HepG2 (cell line): Measurements from ENCODE around the gene FAF1. TPM values are rescaled to one million over a fixed set of nuclear protein-coding genes. Genes with fewer than 3 reads are reported as not detected.
A peak's percentile ranks its signal among the peaks of the same experiment; 100 is the strongest.

Experiments used
- ATAC-seq: fragments of 200-7000 bp; cut with Tn5 transposase; 3 replicates; pipeline ENCODE4 v1.9.1; 2020; ENCODE audit warnings: mild to moderate bottlenecking, moderate library complexity
- BruUV-seq: library from RNA; stranded (reverse); fragments of 400-500 nt; replicated peaks from 2 replicates; lab custom pipeline; 2021; lab: Mats Ljungman, UMichigan
- CTCF ChIA-PET: fragments of 300-600 bp; formaldehyde crosslinking; extraction: SDS; loops from one replicate; lab custom pipeline; 2021; ENCODE audit warnings: low total read pairs, inconsistent platforms, low intra/inter-chr PET ratio; lab: Yijun Ruan, JAX
- POLR2A ChIA-PET: fragments of 350-600 bp; sonication (Branson Sonifier 250); formaldehyde crosslinking; loops from one replicate; lab custom pipeline; 2020; ENCODE audit warnings: antibody characterized with exemption, inconsistent platforms; lab: Yijun Ruan, JAX
- DNase-seq: peaks from one replicate; pipeline ENCODE4 v3.0.0-alpha.2; 2015; ENCODE audit warnings: low spot score
- FAIRE-seq: peaks from 3 replicates; lab custom pipeline; 2011; peaks lifted over from hg19 to GRCh38; lab: Jason Lieb, UNC
- H2AFZ ChIP-seq: one replicate; pipeline ENCODE4 v1.6.1; 2011; ENCODE audit warnings: low read length, inconsistent platforms
- H3K27ac ChIP-seq: fragments of 300-600 bp; 3 replicates; pipeline ENCODE4 v1.8.0; 2011; ENCODE audit warnings: mixed run types, mild to moderate bottlenecking, mixed read lengths, low read length, inconsistent platforms; ENCODE audit not compliant: insufficient read depth; ENCODE audit errors: extremely low read length
- H3K27me3 ChIP-seq, 2 experiments: fragments of 200-600 bp in 1 of 2; 2 replicates in 1 of 2; 3 replicates in 1 of 2; pipeline versions ENCODE4 v1.6.0 to v1.8.0; 2011; ENCODE audit warnings: low read length in 2 of 2, mild to moderate bottlenecking in 2 of 2, moderate library complexity in 2 of 2, inconsistent platforms in 1 of 2; ENCODE audit not compliant: insufficient read depth in 2 of 2, control insufficient read depth in 1 of 2
- H3K36me3 ChIP-seq, 2 experiments: fragments of 200-600 bp in 1 of 2; replicated peaks in 1 of 2; 2 replicates in 1 of 2; 3 replicates in 1 of 2; pipeline versions ENCODE4 v1.5.1 to v1.8.0; 2011; ENCODE audit warnings: low read length in 2 of 2, inconsistent platforms in 1 of 2; ENCODE audit not compliant: insufficient read depth in 2 of 2, control insufficient read depth in 1 of 2
- H3K4me1 ChIP-seq: 2 replicates; pipeline ENCODE4 v1.5.1; 2012; ENCODE audit warnings: low read length, inconsistent platforms; ENCODE audit not compliant: insufficient read depth
- H3K4me2 ChIP-seq: 2 replicates; pipeline ENCODE4 v1.6.0; 2011; ENCODE audit warnings: low read depth, low read length, inconsistent platforms
- H3K4me3 ChIP-seq, 3 experiments: fragments of 200-600 bp in 1 of 3; sonication (generic), shearing (Covaris generic) in 1 of 3; replicated peaks in 1 of 3; 2 replicates each; pipeline ENCODE4 v1.5.1; 2011 to 2016; ENCODE audit warnings: low read length in 3 of 3, inconsistent platforms in 2 of 3, low read depth in 2 of 3, mild to moderate bottlenecking in 2 of 3, control low read depth in 1 of 3, mixed read lengths in 1 of 3; ENCODE audit not compliant: insufficient read depth in 1 of 3
- H3K79me2 ChIP-seq: one replicate; pipeline ENCODE4 v1.6.1; 2011; ENCODE audit warnings: low read length, inconsistent platforms; ENCODE audit not compliant: insufficient read depth
- H3K9ac ChIP-seq: 2 replicates; pipeline ENCODE4 v1.6.0; 2011; ENCODE audit warnings: mild to moderate bottlenecking, low read depth, low read length, inconsistent platforms; ENCODE audit not compliant: insufficient read depth
- H3K9me3 ChIP-seq: 2 replicates; pipeline ENCODE4 v1.5.1; 2012; ENCODE audit warnings: mild to moderate bottlenecking, low read length
- H4K20me1 ChIP-seq: 2 replicates; pipeline ENCODE4 v1.6.0; 2011; ENCODE audit warnings: inconsistent platforms, mild to moderate bottlenecking, low read length, moderate library complexity; ENCODE audit not compliant: insufficient read depth
- EZH2 ChIP-seq: conservative IDR thresholded peaks from 2 replicates; pipeline ENCODE4 v1.6.1; 2012; ENCODE audit warnings: mild to moderate bottlenecking, low read depth, low read length, moderate library complexity
- ISX ChIP-seq: sonication (generic); formaldehyde crosslinking; conservative IDR thresholded peaks from 2 replicates; pipeline ENCODE4 v1.5.0; 2020; ENCODE audit warnings: missing genetic modification reagents
- KLF12 ChIP-seq: sonication (generic); formaldehyde crosslinking; IDR thresholded peaks from 2 replicates; pipeline ENCODE4 v1.4.0; 2020; ENCODE audit warnings: missing genetic modification reagents, borderline replicate concordance
- RFXANK ChIP-seq: IDR thresholded peaks from 2 replicates; pipeline ENCODE4 v1.6.1; 2016
- TCF7 ChIP-seq: sonication (generic); IDR thresholded peaks from 2 replicates; pipeline ENCODE4 v1.6.1; 2016; ENCODE audit warnings: antibody characterized with exemption, low read depth
- ZNF3 ChIP-seq: IDR thresholded peaks from 2 replicates; pipeline ENCODE4 v1.7.0; 2017; ENCODE audit warnings: inconsistent platforms
- ZNF562 ChIP-seq: sonication (generic); formaldehyde crosslinking; IDR thresholded peaks from 2 replicates; pipeline ENCODE4 v1.8.0; 2022; ENCODE audit warnings: missing genetic modification reagents, borderline replicate concordance
- ZNF619 ChIP-seq: sonication (generic); formaldehyde crosslinking; IDR thresholded peaks from 2 replicates; pipeline ENCODE4 v1.4.0; 2020; ENCODE audit warnings: mild to moderate bottlenecking, missing genetic modification reagents
- WGBS: methylation state at CpG from one replicate; pipeline ENCODE4 v1.1.6; 2017; ENCODE audit warnings: low lambda C conversion rate; 5-methylcytosine and 5-hydroxymethylcytosine counted together
- in situ Hi-C: cut with HindIII; loops from 2 replicates; pipeline ENCODE4 v1.10.0; 2017; ENCODE audit warnings: low pct_unique_long_range_greater_than_20kb; ENCODE audit not compliant: extremely low pct_ligation_motif_present
- intact Hi-C: fragments of 100-400 bp; cut with micrococcal nuclease; formaldehyde crosslinking; loops from one replicate; pipeline ENCODE4 v1.10.0; 2022; ENCODE audit not compliant: unreplicated experiment
- polyA plus RNA-seq, 8 experiments: library from polyadenylated mRNA; depleted of rRNA in 3 of 8; stranded (reverse) in 7 of 8; unstranded in 1 of 8; fragments of >200 nt; fragmentation: Illumina TruSeq in 4 of 8; extraction: Trizol in 4 of 8; gene quantifications; 2 replicates each; pipeline versions ENCODE4 v1.2.1 to v1.2.3, GENCODE V29; 2011 to 2016; ENCODE audit warnings: low read depth in 4 of 8, missing spikeins in 1 of 8, mixed read lengths in 1 of 8; ENCODE audit not compliant: insufficient read depth in 1 of 8
- total RNA-seq, 5 experiments: library from RNA; depleted of rRNA; stranded (reverse); fragments of >200 nt; fragmentation: Illumina TruSeq; extraction: Trizol; gene quantifications; 2 replicates each; pipeline ENCODE4 v1.2.3, GENCODE V29; 2016; ENCODE audit warnings: low read depth in 1 of 5
- TF ChIP-seq, protein P1 (sequence below): sonication (generic); formaldehyde crosslinking; IDR thresholded peaks from 2 replicates; pipeline ENCODE4 v1.4.0; 2020; ENCODE audit warnings: mild to moderate bottlenecking, missing genetic modification reagents
- TF ChIP-seq, protein P2 (sequence below): sonication (generic); formaldehyde crosslinking; IDR thresholded peaks from 2 replicates; pipeline ENCODE4 v1.8.0; 2022; ENCODE audit warnings: mild to moderate bottlenecking, missing genetic modification reagents; ENCODE audit not compliant: insufficient replicate concordance
- TF ChIP-seq, protein P3 (sequence below): sonication (generic); formaldehyde crosslinking; IDR thresholded peaks from 2 replicates; pipeline ENCODE4 v1.9.0; 2021; ENCODE audit warnings: mild to moderate bottlenecking, missing genetic modification reagents
- TF ChIP-seq, protein P4 (sequence below), 2 experiments: fragments of 450-650 bp in 1 of 2; sonication (generic) in 1 of 2; formaldehyde crosslinking; IDR thresholded peaks; 2 replicates each; pipeline versions ENCODE4 v1.5.0 to v1.8.0; 2020 to 2022; ENCODE audit warnings: mild to moderate bottlenecking in 1 of 2, missing genetic modification reagents in 1 of 2
- TF ChIP-seq, protein P5 (sequence below): sonication (generic); formaldehyde crosslinking; IDR thresholded peaks from 2 replicates; pipeline ENCODE4 v1.5.1; 2020; ENCODE audit warnings: mild to moderate bottlenecking, missing genetic modification reagents, moderate library complexity

The FAF1 gene
- total and polyA plus RNA-seq, 2 of the 13 experiments (the other 11 are each of a cell fraction or from before 2014, with no cell fraction given) = 19.4 to 63.3 TPM

DNA sequence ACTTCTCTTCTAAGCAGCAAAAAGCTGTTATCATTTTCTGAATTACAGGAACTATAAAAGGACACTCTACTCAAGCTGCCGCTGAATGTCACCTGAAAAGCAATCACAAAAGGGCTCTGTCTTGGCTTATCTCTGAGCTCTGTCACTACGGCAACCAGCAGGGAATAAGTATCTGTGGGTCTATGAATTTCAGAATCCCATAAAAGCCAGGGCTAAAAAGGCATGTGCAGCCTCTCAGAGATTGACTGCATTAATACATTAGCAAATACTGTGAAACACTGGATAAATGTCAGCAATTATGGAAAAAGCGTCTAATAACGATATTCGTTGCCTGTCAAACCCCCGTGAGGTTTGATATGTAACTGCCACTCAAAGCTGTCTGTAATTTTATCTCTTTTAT, 326.6 kb downstream of the FAF1 start:
- FAIRE-seq (no peak), DNase-seq (peak; percentile 21), ATAC-seq (no peak)
- Histone ChIP-seq H3K36me3 (no peaks in the 10 kb centered on the region; a peak in 1 of 5 replicates), H3K4me3 (no peak overlapping the region), H3K9ac (no peak overlapping the region), H3K27me3 (no peaks in the 10 kb centered on the region), H3K4me1 (no peaks in the 10 kb centered on the region), H3K79me2 (no peaks in the 10 kb centered on the region), H3K9me3 (no peaks in the 10 kb centered on the region), H3K27ac (no peak overlapping the region), H4K20me1 (no peaks in the 10 kb centered on the region), H2AFZ (no peak overlapping the region), H3K4me2 (no peak overlapping the region)
- BruUV-seq = no TSS peak
- ChIA-PET POLR2A (no interaction called here), CTCF (no interaction called here)
- intact Hi-C loops = no loop called here
- 97% methylated on average over 6 of the region's 6 CpGs for WGBS
- in situ Hi-C loops = no loop called here
- TF ChIP-seq RFXANK (CRISPR knock-in tag) (no peak), ZNF3 (CRISPR knock-in tag) (no peak), TCF7 (no peak), EZH2 (no peak), ISX (CRISPR knock-in tag) (no peak), KLF12 (CRISPR knock-in tag) (no peak), ZNF562 (CRISPR knock-in tag) (no peak), ZNF619 (CRISPR knock-in tag) (no peak)
- TF ChIP-seq, protein P1, sequence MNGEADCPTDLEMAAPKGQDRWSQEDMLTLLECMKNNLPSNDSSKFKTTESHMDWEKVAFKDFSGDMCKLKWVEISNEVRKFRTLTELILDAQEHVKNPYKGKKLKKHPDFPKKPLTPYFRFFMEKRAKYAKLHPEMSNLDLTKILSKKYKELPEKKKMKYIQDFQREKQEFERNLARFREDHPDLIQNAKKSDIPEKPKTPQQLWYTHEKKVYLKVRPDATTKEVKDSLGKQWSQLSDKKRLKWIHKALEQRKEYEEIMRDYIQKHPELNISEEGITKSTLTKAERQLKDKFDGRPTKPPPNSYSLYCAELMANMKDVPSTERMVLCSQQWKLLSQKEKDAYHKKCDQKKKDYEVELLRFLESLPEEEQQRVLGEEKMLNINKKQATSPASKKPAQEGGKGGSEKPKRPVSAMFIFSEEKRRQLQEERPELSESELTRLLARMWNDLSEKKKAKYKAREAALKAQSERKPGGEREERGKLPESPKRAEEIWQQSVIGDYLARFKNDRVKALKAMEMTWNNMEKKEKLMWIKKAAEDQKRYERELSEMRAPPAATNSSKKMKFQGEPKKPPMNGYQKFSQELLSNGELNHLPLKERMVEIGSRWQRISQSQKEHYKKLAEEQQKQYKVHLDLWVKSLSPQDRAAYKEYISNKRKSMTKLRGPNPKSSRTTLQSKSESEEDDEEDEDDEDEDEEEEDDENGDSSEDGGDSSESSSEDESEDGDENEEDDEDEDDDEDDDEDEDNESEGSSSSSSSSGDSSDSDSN (CRISPR knock-in tag) = no peak
- TF ChIP-seq, protein P2, sequence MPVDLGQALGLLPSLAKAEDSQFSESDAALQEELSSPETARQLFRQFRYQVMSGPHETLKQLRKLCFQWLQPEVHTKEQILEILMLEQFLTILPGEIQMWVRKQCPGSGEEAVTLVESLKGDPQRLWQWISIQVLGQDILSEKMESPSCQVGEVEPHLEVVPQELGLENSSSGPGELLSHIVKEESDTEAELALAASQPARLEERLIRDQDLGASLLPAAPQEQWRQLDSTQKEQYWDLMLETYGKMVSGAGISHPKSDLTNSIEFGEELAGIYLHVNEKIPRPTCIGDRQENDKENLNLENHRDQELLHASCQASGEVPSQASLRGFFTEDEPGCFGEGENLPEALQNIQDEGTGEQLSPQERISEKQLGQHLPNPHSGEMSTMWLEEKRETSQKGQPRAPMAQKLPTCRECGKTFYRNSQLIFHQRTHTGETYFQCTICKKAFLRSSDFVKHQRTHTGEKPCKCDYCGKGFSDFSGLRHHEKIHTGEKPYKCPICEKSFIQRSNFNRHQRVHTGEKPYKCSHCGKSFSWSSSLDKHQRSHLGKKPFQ (CRISPR knock-in tag) = no peak
- TF ChIP-seq, protein P3, sequence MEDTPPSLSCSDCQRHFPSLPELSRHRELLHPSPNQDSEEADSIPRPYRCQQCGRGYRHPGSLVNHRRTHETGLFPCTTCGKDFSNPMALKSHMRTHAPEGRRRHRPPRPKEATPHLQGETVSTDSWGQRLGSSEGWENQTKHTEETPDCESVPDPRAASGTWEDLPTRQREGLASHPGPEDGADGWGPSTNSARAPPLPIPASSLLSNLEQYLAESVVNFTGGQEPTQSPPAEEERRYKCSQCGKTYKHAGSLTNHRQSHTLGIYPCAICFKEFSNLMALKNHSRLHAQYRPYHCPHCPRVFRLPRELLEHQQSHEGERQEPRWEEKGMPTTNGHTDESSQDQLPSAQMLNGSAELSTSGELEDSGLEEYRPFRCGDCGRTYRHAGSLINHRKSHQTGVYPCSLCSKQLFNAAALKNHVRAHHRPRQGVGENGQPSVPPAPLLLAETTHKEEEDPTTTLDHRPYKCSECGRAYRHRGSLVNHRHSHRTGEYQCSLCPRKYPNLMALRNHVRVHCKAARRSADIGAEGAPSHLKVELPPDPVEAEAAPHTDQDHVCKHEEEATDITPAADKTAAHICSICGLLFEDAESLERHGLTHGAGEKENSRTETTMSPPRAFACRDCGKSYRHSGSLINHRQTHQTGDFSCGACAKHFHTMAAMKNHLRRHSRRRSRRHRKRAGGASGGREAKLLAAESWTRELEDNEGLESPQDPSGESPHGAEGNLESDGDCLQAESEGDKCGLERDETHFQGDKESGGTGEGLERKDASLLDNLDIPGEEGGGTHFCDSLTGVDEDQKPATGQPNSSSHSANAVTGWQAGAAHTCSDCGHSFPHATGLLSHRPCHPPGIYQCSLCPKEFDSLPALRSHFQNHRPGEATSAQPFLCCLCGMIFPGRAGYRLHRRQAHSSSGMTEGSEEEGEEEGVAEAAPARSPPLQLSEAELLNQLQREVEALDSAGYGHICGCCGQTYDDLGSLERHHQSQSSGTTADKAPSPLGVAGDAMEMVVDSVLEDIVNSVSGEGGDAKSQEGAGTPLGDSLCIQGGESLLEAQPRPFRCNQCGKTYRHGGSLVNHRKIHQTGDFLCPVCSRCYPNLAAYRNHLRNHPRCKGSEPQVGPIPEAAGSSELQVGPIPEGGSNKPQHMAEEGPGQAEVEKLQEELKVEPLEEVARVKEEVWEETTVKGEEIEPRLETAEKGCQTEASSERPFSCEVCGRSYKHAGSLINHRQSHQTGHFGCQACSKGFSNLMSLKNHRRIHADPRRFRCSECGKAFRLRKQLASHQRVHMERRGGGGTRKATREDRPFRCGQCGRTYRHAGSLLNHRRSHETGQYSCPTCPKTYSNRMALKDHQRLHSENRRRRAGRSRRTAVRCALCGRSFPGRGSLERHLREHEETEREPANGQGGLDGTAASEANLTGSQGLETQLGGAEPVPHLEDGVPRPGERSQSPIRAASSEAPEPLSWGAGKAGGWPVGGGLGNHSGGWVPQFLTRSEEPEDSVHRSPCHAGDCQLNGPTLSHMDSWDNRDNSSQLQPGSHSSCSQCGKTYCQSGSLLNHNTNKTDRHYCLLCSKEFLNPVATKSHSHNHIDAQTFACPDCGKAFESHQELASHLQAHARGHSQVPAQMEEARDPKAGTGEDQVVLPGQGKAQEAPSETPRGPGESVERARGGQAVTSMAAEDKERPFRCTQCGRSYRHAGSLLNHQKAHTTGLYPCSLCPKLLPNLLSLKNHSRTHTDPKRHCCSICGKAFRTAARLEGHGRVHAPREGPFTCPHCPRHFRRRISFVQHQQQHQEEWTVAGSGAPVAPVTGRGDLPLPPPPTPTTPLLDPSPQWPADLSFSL (CRISPR knock-in tag) = no peak
- TF ChIP-seq, protein P4, sequence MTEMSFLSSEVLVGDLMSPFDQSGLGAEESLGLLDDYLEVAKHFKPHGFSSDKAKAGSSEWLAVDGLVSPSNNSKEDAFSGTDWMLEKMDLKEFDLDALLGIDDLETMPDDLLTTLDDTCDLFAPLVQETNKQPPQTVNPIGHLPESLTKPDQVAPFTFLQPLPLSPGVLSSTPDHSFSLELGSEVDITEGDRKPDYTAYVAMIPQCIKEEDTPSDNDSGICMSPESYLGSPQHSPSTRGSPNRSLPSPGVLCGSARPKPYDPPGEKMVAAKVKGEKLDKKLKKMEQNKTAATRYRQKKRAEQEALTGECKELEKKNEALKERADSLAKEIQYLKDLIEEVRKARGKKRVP (CRISPR knock-in tag; IDR thresholded peaks at IDR 0.05) = no peak
- TF ChIP-seq, protein P5, sequence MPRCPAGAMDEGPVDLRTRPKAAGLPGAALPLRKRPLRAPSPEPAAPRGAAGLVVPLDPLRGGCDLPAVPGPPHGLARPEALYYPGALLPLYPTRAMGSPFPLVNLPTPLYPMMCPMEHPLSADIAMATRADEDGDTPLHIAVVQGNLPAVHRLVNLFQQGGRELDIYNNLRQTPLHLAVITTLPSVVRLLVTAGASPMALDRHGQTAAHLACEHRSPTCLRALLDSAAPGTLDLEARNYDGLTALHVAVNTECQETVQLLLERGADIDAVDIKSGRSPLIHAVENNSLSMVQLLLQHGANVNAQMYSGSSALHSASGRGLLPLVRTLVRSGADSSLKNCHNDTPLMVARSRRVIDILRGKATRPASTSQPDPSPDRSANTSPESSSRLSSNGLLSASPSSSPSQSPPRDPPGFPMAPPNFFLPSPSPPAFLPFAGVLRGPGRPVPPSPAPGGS = no peak
